ENCODE data around the gene C1orf21. TPM values are rescaled to one million over a fixed set of nuclear protein-coding genes. Genes with fewer than 3 reads are reported as not detected.

The C1orf21 gene
- total RNA-seq, 2 donors from 2014 or later = 68.1 to 81.1 TPM

DNA sequence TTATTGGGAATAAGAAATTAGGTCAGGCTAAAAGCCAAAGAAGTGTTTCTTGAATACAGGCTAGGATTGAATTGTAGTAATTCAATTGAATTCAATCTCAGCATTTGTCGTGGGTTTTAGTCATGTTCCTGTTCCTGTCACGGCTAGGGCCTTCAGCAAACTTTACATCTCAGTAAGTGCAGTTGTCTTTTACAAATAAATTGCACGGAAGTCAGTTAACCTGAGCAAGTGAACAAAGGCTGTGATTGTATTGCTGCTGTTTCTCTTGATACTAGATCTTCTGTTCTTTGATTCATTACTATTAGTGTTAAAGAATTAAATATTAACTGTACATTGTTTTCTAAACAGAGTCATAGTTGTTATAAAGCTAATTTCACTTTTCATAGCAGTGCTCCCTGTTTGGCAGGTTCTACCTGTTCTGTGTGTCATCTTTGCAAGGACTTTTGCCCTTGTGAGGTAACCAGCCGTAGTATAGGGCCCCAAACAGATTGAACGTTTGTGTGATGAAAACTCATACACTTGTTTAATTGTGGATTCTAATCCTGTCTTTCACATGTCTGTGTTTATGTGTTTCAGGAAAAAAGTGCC, 203.4 kb downstream of the C1orf21 start:
- intact Hi-C loops (cut with DNase I) = no loop called here
- TF ChIP-seq, protein P1, sequence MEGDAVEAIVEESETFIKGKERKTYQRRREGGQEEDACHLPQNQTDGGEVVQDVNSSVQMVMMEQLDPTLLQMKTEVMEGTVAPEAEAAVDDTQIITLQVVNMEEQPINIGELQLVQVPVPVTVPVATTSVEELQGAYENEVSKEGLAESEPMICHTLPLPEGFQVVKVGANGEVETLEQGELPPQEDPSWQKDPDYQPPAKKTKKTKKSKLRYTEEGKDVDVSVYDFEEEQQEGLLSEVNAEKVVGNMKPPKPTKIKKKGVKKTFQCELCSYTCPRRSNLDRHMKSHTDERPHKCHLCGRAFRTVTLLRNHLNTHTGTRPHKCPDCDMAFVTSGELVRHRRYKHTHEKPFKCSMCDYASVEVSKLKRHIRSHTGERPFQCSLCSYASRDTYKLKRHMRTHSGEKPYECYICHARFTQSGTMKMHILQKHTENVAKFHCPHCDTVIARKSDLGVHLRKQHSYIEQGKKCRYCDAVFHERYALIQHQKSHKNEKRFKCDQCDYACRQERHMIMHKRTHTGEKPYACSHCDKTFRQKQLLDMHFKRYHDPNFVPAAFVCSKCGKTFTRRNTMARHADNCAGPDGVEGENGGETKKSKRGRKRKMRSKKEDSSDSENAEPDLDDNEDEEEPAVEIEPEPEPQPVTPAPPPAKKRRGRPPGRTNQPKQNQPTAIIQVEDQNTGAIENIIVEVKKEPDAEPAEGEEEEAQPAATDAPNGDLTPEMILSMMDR (IDR thresholded peaks at IDR 0.05) = no peak
- H3K9ac ChIP-seq (ENCODE audit: low read depth in 2 of 2, low read length in 2 of 2) = peak overlapping the region in 1 of 2 donors; percentile 41
- H3K27ac ChIP-seq = peak overlapping the region; percentile 56
- H3K9me3 ChIP-seq = no peaks in the 10 kb centered on the region
- H3K4me3 ChIP-seq = no peak overlapping the region
- no peaks in the 10 kb centered on the region for H3K4me1 ChIP-seq
- DNase-seq = peak; percentile 89
- H3K36me3 ChIP-seq = no peaks in the 10 kb centered on the region
- no peaks in the 10 kb centered on the region for H3K27me3 ChIP-seq

DNA sequence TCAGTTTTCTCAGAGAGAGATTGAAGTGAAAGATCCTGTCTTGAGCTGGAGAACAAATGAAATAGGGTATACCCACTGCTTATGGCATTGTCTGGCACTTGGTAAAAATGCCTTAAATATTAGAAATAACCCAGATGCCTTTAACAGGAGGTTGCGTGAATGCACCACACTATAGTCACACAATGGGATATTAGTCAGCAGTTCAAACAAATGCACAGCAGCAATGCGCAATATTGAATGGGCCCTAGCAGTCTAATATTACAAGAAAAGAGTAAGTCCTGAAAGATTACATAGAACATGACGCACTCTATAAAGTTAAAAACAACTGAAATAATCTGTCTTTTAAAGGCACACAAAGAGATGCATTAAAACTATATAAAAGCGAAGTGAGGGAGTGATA, 206.8 kb downstream of the C1orf21 start:
- H3K27ac ChIP-seq = no peak overlapping the region

DNA sequence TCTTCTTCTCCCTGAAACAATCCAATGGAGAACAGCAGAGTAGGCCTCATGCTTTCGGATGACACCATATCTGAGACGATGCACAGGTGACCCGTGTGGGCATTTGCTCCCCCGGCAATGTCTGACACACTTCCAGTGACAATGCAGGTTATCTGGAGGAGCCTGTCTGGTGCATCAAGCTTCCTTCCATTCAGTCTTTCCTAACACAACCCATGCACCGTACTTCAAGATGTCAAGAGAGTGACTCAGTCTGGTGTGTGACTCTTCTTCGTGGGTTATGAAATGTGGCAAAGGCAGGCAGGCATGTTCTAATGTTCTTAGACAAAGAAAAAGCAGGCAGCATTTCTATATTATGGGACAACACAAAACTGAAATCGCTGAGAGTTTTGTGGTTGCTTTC, 208.8 kb downstream of the C1orf21 start:
- Histone ChIP-seq H3K27ac (no peak overlapping the region), H3K4me3 (no peak overlapping the region), H3K9me3 (no peaks in the 10 kb centered on the region), H3K27me3 (no peaks in the 10 kb centered on the region), H3K36me3 (no peaks in the 10 kb centered on the region), H3K4me1 (peaks cover 6% of the 10 kb centered on the region), H3K9ac (ENCODE audit: low read depth in 2 of 2, low read length in 2 of 2) (no peak overlapping the region)
- TF ChIP-seq, protein P1 (IDR thresholded peaks at IDR 0.05) = no peak
- no peak for DNase-seq
- intact Hi-C loops (cut with DNase I) = no loop called here

More for the DNA sequence above, 206.8 kb downstream of the C1orf21 start:
- Histone ChIP-seq H3K4me1 (peaks cover 5% of the 10 kb centered on the region), H3K27me3 (no peaks in the 10 kb centered on the region), H3K9ac (ENCODE audit: low read depth in 2 of 2, low read length in 2 of 2) (no peak overlapping the region), H3K9me3 (no peaks in the 10 kb centered on the region), H3K4me3 (no peak overlapping the region), H3K36me3 (no peaks in the 10 kb centered on the region)
- TF ChIP-seq, protein P1 (IDR thresholded peaks at IDR 0.05) = no peak
- intact Hi-C loops (cut with DNase I) = no loop called here
- DNase-seq = no peak

DNA sequence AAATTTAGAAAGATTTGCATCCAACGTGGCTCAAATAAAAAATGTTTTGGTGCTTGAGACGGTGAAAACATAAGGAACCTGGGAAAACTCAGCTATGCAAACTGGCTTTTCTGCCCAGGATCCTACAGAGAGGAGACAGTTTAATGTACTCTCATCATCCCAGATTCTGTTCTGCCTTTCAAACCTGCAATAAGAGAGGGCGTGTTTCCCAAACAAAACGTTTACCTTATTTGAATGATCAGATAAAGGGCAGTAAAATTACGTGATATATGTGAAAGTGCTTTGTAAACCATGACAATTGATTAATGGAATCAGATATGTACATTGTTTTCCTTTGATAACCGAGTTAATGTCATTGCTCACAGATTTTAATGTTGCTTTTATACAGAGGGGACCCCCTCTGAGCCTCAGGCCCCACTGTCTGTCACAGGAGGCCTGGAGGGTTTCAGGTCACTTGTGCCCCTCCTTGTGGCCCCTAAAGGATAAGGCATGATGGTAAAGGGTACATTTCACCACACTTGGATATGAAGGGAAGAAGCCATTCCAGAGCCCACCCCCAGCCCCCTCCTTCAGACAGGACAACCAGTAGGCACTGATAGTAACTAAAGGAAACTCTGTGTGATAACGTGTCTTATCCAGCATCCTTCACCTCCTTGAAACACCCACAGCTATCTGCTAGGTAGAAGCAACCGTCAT, 210.3 kb downstream of the C1orf21 start:
- TF ChIP-seq, protein P1 (IDR thresholded peaks at IDR 0.05) = no peak
- no peaks in the 10 kb centered on the region for H3K36me3 ChIP-seq
- no peaks in the 10 kb centered on the region for H3K27me3 ChIP-seq

DNA sequence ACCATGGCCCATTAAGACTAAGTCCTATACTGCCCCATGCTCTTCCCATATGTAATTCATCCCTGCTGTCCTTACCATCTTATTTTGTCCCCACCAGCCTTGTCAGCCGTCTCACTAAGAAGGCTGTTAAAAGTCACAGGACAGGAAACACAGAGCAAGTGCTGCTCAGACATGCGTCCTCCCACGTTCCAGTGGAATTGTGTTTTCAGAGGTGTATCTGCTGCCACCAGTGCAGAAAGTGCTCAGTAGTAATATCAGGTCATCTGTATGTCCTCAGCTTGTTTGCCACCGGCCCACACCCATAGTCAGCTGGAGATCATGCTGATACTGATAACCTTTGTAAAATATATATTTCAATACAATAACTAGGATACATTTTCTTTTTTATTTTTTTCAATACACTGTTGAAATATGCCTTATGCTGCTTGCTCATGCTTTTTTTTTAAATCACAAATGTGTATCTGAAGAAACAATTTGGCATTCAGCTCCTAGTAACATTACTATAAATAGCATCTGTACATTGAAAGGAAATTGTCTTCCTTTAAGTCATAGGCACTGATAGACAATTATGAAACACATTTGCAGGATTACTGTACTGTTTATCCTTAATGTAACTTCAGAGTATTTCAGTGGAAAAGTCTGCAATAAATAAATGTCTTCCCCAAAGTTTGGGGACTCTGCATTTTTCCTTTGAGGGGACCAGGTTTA, 211.0 kb downstream of the C1orf21 start:
- H3K4me3 ChIP-seq = no peak overlapping the region
- peak; percentile 37 for DNase-seq
- TF ChIP-seq, protein P1 (IDR thresholded peaks at IDR 0.05) = no peak
- no peaks in the 10 kb centered on the region for H3K36me3 ChIP-seq
- peak overlapping the region; percentile 27 for H3K27ac ChIP-seq
- no peak overlapping the region for H3K9ac ChIP-seq (ENCODE audit: low read depth in 2 of 2, low read length in 2 of 2)
- H3K27me3 ChIP-seq = no peaks in the 10 kb centered on the region
- H3K4me1 ChIP-seq = peaks cover 6% of the 10 kb centered on the region
- intact Hi-C loops (cut with DNase I) = no loop called here
- no peaks in the 10 kb centered on the region for H3K9me3 ChIP-seq

More for the DNA sequence above, 210.3 kb downstream of the C1orf21 start:
- Histone ChIP-seq H3K4me3 (no peak overlapping the region), H3K9ac (ENCODE audit: low read depth in 2 of 2, low read length in 2 of 2) (peak overlapping the region in 1 of 2 donors; percentile 7), H3K27ac (peak overlapping the region; percentile 27), H3K9me3 (no peaks in the 10 kb centered on the region), H3K4me1 (peaks cover 6% of the 10 kb centered on the region)
- DNase-seq = no peak
- intact Hi-C loops (cut with DNase I) = no loop called here
